OCI-LY7 (cell line): ENCODE measurements around the gene ANO6.

Experiments
- CTCF ChIP-seq: fragments of 200-600 bp; sonication (generic); conservative IDR thresholded peaks from 2 replicates; pipeline ENCODE4 v1.5.1; 2014; ENCODE audit warnings: mild to moderate bottlenecking, antibody characterized with exemption, low read length, moderate library complexity, mixed read lengths
- EZH2phosphoT487 ChIP-seq: fragments of 200-600 bp; sonication (generic); IDR thresholded peaks from 2 replicates; pipeline ENCODE4 v1.6.1; 2018; ENCODE audit warnings: low read depth, borderline replicate concordance, mild to moderate bottlenecking, mixed run types, antibody characterized with exemption, low read length, moderate library complexity, mixed read lengths

- TF ChIP-seq CTCF (no peak), EZH2phosphoT487 (no peak)
These were observed 173.5 kb downstream of the ANO6 start for GRCh38 chr12:45389426-45389825.
